Tibial artery (tissue), 4 donors: Measurements from ENCODE around the gene METTL15.

Experiments
- DNase-seq, 2 donors: peaks; one replicate each; pipeline ENCODE4 v3.0.0-alpha.2; 2019
- H3K27ac ChIP-seq, 2 donors: fragments of 200-600 bp; sonication (generic) in 1 of 2; 1 replicate in 1 of 2; 2 replicates in 1 of 2; pipeline ENCODE4 v1.5.1; 2018 to 2019; ENCODE audit warnings: mild to moderate bottlenecking in 1 of 2
- H3K27me3 ChIP-seq, 2 donors: fragments of 200-600 bp; sonication (generic) in 1 of 2; one replicate each; pipeline versions ENCODE4 v1.5.1 to v1.6.0; 2016 to 2019
- H3K36me3 ChIP-seq, 3 donors: fragments of 200-600 bp; sonication (generic) in 2 of 3; one replicate each; pipeline ENCODE4 v1.5.1; 2016 to 2019; ENCODE audit warnings: mild to moderate bottlenecking in 2 of 3
- H3K4me1 ChIP-seq, 4 donors: fragments of 200-600 bp; sonication (generic) in 2 of 4; 1 replicate in 3 of 4; 2 replicates in 1 of 4; pipeline ENCODE4 v1.5.1; 2016 to 2019
- H3K4me3 ChIP-seq, 2 donors: fragments of 200-600 bp; sonication (generic) in 1 of 2; 1 replicate in 1 of 2; 2 replicates in 1 of 2; pipeline ENCODE4 v1.5.1; 2018 to 2019; ENCODE audit warnings: mild to moderate bottlenecking in 2 of 2
- H3K9me3 ChIP-seq, 3 donors: fragments of 200-600 bp; sonication (generic) in 1 of 3; one replicate each; pipeline ENCODE4 v1.5.1; 2016 to 2019
- CTCF ChIP-seq, 2 experiments: fragments of 200-600 bp in 1 of 2; fragments of 450-650 bp in 1 of 2; IDR thresholded peaks; one replicate each; pipeline ENCODE4 v1.5.1; 2017 to 2019; ENCODE audit warnings: antibody characterized with exemption in 2 of 2, mild to moderate bottlenecking in 1 of 2, moderate library complexity in 1 of 2
- intact Hi-C: fragments of 100-400 bp; cut with DNase I; formaldehyde crosslinking; loops from one replicate; pipeline ENCODE4 v1.15.0; 2023; ENCODE audit warnings: low total_unique reads

METTL15 gene

GRCh38 chr11:28106353-28107043, 1.7 kb upstream of the METTL15 start:
- no peak overlapping the region for H3K4me3 ChIP-seq
- intact Hi-C loops = no loop called here
- no peak for TF ChIP-seq CTCF (IDR thresholded peaks at IDR 0.05)

GRCh38 chr11:28107191-28107749, 918 bp upstream of the METTL15 start:
- TF ChIP-seq CTCF (IDR thresholded peaks at IDR 0.05) = no peak
- H3K9me3 ChIP-seq = no peaks in the 10 kb centered on the region
- no peaks in the 10 kb centered on the region for H3K36me3 ChIP-seq
- H3K4me3 ChIP-seq = peak overlapping the region; percentile 59 to 66
- H3K27me3 ChIP-seq = no peaks in the 10 kb centered on the region
- peaks cover 0 to 43% (median 16%) of the 10 kb centered on the region in 4 donors for H3K4me1 ChIP-seq
- intact Hi-C loops = no loop called here
- no peak for DNase-seq
- H3K27ac ChIP-seq = peak overlapping the region; percentile 89 to 93

More at GRCh38 chr11:28106353-28107043, 1.7 kb upstream of the METTL15 start:
- no peak overlapping the region for H3K27ac ChIP-seq
- H3K27me3 ChIP-seq = no peaks in the 10 kb centered on the region
- H3K4me1 ChIP-seq = peaks cover 0 to 40% (median 15%) of the 10 kb centered on the region in 4 donors
- H3K9me3 ChIP-seq = no peaks in the 10 kb centered on the region
- DNase-seq = no peak
- no peaks in the 10 kb centered on the region for H3K36me3 ChIP-seq

GRCh38 chr11:28108958-28109357, 770 bp downstream of the METTL15 start:
- Histone ChIP-seq H3K27ac (peak overlapping the region; percentile 89 to 93), H3K9me3 (no peaks in the 10 kb centered on the region), H3K4me3 (peak overlapping the region; percentile 59 to 66), H3K27me3 (no peaks in the 10 kb centered on the region), H3K36me3 (peaks cover 0 to 2% (median 0%) of the 10 kb centered on the region in 3 donors), H3K4me1 (peaks cover 0 to 43% (median 16%) of the 10 kb centered on the region in 4 donors)
- TF ChIP-seq CTCF (IDR thresholded peaks at IDR 0.05) = no peak
- intact Hi-C loops = no loop called here
- DNase-seq = no peak

- Histone ChIP-seq H3K36me3 (peaks cover 0 to 11% (median 0%) of the 10 kb centered on the region in 3 donors), H3K9me3 (no peaks in the 10 kb centered on the region), H3K27me3 (no peaks in the 10 kb centered on the region), H3K27ac (peak overlapping the region; percentile 89 to 93), H3K4me1 (peaks cover 0 to 43% (median 16%) of the 10 kb centered on the region in 4 donors), H3K4me3 (peak overlapping the region; percentile 66 to 75)
- no peak for TF ChIP-seq CTCF (IDR thresholded peaks at IDR 0.05)
- intact Hi-C loops = no loop called here
- peak; percentile 71 to 82 for DNase-seq
These were observed 2.1 kb downstream of the METTL15 start for GRCh38 chr11:28110108-28110820.

- Histone ChIP-seq H3K36me3 (peaks cover 0 to 16% (median 0%) of the 10 kb centered on the region in 3 donors), H3K4me1 (peaks cover 0 to 43% (median 16%) of the 10 kb centered on the region in 4 donors), H3K9me3 (no peaks in the 10 kb centered on the region), H3K4me3 (peak overlapping the region; percentile 66 to 75), H3K27ac (peak overlapping the region; percentile 89 to 93), H3K27me3 (no peaks in the 10 kb centered on the region)
- no peak for DNase-seq
- intact Hi-C loops = no loop called here
- TF ChIP-seq CTCF (IDR thresholded peaks at IDR 0.05) = no peak
These were observed 2.6 kb downstream of the METTL15 start for GRCh38 chr11:28110821-28111200.
